ENCODE data around the gene PPTC7. TPM values are rescaled to one million over a fixed set of nuclear protein-coding genes. Genes with fewer than 3 reads are reported as not detected.
A peak's percentile ranks its signal among the peaks of the same experiment; 100 is the strongest.
"Not testable (repeated sequence)": the region's sequence is repeated elsewhere in the genome, so short reads cannot be mapped to it uniquely, and the experiment has no call there.

PPTC7 gene
- total RNA-seq, 2 experiments from 2014 or later: 23.2 to 32.9 TPM

DNA sequence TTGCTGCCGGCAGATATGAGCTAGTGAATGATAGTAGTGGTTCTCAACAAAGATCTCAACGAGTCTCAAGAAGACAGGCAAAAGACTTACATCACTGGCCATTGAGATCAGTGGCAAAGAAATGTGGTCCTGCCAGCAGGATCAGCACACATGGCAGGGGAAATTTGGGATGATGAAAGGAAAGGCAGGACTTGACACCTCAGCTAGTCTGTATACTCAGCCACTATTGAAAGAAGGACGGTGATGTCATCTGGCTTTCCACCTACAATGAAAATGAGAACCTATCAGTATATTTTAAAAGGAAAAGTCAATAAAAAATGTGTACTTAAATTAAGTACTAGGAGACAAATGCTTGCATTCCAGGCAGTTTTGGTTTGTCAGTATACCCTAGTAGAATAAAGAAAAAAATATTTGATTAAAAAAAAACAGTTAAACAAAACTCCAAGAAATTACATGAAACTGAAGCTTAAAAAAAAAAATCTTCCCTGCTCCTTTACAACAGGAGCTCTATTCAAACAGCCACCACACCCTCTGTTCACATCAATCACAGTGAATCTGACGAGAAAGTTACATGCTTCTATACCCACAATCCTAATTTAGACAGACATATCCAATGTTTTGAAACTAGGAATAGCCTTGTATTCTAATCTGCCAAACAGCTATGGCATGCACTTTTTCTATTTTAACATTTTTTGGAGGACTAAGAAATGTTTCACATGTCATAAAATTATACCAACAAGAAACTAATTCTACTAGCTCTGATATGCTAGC is 46.1 kb downstream of the PPTC7 start:
- DNase-seq (no peak), ATAC-seq (no peak)
- H3K36me3 Mint-ChIP-seq: peaks cover 39% of the 10 kb centered on the region
- peaks cover 21% of the 10 kb centered on the region for H3K4me1 Mint-ChIP-seq
- H3K27ac Mint-ChIP-seq: no peak overlapping the region
- no peaks in the 10 kb centered on the region for H3K27me3 Mint-ChIP-seq
- H3K9me3 Mint-ChIP-seq (ENCODE audit: low read depth): no peaks in the 10 kb centered on the region
- CTCF ChIA-PET: interaction anchor here (1.2 kb wide), 2 partner anchors 10 to 65 kb away, joined by 3 to 4 read pairs; no protein-coding TSS in a partner anchor
- no peak overlapping the region for H3K4me3 Mint-ChIP-seq

DNA sequence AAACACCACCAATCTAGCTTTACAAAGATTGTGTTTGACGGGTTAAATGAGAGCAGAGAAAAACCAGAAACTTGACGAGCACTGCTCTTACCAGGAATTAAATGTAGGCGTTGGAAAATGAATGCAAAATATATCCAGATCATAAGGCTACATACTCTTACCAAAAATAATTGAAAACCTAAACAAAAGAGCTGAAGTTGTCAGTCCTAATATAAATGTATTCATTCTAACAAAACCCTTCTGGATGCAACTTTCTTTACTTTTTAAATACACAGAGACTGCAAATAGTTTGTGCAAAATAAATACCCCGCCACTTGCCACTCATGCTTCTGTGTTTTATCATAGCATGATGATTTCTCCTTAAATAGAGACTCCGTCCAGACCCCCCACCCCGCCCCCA is 48.3 kb downstream of the PPTC7 start:
- Mint-ChIP-seq H3K4me1 (peaks cover 25% of the 10 kb centered on the region), H3K9me3 (ENCODE audit: low read depth) (no peaks in the 10 kb centered on the region), H3K27me3 (no peaks in the 10 kb centered on the region), H3K36me3 (peaks cover 52% of the 10 kb centered on the region), H3K27ac (no peak overlapping the region), H3K4me3 (no peak overlapping the region)
- CTCF ChIA-PET: interaction anchor here (1.3 to 1.7 kb wide), 3 partner anchors 17 to 84 kb away, joined by 3 to 7 read pairs (median 6); partner anchors contain the start of gene ARPC3
- no peak for ATAC-seq
- no peak for DNase-seq

DNA sequence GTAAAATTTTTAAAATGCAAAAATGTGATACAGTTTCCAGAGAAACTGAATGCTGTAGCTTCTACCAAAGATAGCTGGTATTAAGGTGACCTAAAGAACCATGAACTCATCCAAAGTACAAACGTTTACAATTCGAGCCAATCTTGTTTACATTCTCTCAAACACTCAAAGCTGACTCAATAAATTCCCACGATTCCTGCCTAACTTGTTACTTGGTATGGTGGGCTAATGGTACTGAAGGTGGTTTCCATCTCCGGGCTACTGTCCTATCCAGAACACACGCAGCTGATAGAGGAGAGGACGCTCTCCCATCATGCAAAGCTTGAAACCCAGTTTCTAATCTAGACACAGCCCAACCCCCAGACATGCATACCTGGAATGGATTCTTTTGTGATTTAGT is 49.5 kb downstream of the PPTC7 start:
- no peaks in the 10 kb centered on the region for H3K9me3 Mint-ChIP-seq (ENCODE audit: low read depth)
- peaks cover 22% of the 10 kb centered on the region for H3K4me1 Mint-ChIP-seq
- H3K4me3 Mint-ChIP-seq: no peak overlapping the region
- ATAC-seq: no peak
- no peak for DNase-seq
- CTCF ChIA-PET: interaction anchor here (0.6 to 1.7 kb wide), 5 partner anchors 18 to 68 kb away, joined by 3 to 7 read pairs (median 4); partner anchors contain the start of genes FAM216A and GPN3
- no peak overlapping the region for H3K27ac Mint-ChIP-seq
- H3K27me3 Mint-ChIP-seq: no peaks in the 10 kb centered on the region
- H3K36me3 Mint-ChIP-seq: peaks cover 50% of the 10 kb centered on the region

DNA sequence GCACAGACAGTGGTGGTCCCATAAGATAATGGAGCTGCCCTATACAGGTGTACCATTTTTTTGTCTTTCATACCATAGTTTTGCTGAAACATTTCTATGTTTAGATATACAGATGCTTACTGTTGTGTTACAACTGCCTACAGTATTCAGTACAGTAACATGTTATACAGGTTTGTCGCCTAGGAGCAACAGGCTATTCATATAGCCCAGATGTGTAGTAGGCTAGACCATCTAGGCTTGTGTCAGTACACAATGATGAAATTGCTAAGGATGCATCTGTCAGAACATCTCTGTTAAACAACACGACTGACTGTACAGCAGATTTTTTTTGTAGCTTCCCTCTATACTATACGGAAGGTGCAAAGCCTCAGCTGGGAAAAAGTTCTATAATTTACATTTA is 50.5 kb downstream of the PPTC7 start:
- no peak for DNase-seq
- Mint-ChIP-seq H3K9me3 (ENCODE audit: low read depth) (no peaks in the 10 kb centered on the region), H3K4me1 (peaks cover 19% of the 10 kb centered on the region), H3K27me3 (no peaks in the 10 kb centered on the region), H3K27ac (no peak overlapping the region), H3K4me3 (no peak overlapping the region), H3K36me3 (peaks cover 44% of the 10 kb centered on the region)
- CTCF ChIA-PET: interaction anchor here (0.7 to 1.7 kb wide), 7 partner anchors 10 to 70 kb away, joined by 3 to 5 read pairs (median 3); partner anchors contain the start of genes FAM216A and GPN3
- no peak for ATAC-seq

DNA sequence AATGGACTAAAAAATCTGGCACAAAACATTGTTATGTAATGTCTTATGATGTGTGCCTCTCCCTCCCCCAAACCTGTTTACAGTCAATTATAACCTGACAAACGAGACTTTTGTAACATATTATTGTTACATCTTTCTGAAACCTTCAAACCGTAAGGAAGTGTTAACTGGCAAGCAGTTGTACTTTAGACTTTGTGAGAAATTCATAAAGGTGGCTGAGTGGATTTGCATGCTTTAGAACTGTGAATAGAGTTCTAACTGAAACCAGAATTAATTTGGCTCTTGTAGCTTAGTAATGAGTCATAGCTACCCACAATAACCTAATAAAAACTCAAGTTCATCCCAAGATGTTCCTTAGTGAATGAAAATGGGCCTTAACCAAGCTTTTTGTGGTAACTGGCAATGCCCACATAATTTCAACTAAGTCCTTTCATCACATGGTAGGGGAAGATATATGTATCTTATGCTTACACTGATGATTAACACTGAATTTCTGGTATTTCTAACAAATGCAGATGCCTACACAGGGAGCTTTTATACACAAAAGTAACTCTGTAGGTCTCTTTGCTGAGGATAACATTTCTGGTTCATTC is 51.3 kb downstream of the PPTC7 start:
- H3K4me3 Mint-ChIP-seq: no peak overlapping the region

DNA sequence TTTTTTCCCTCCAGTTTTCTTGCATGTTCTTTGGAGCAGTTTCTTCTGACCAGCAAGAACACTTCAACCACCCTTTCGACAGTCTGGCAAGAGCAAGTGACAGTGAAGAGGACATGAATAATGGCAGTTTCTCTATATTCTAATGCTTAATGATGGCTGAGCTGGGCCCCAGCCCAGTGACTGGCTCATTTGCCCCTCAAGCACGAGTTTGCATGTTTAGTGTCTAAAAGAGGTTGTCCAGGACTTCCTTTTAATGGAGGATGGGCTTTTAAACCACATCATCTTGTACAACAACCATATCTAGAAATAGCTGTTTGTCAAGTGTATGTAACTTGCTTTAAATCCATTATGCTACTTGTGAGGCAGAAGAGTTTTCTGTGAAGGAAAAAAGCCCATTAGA is 52.6 kb downstream of the PPTC7 start:
- CTCF ChIA-PET: interaction anchor here (1.1 kb wide), 1 partner anchor 17 kb away, joined by 4 read pairs; no protein-coding TSS in a partner anchor
- no peak for ATAC-seq
- Mint-ChIP-seq H3K4me1 (peaks cover 19% of the 10 kb centered on the region), H3K27me3 (no peaks in the 10 kb centered on the region), H3K36me3 (peaks cover 28% of the 10 kb centered on the region), H3K27ac (no peak overlapping the region), H3K9me3 (ENCODE audit: low read depth) (no peaks in the 10 kb centered on the region), H3K4me3 (no peak overlapping the region)
- DNase-seq: no peak

More for the DNA sequence above, 51.3 kb downstream of the PPTC7 start:
- peaks cover 39% of the 10 kb centered on the region for H3K36me3 Mint-ChIP-seq
- peak overlapping the region; percentile 35 for H3K27ac Mint-ChIP-seq
- no peaks in the 10 kb centered on the region for H3K9me3 Mint-ChIP-seq (ENCODE audit: low read depth)
- DNase-seq: no peak
- no peaks in the 10 kb centered on the region for H3K27me3 Mint-ChIP-seq
- peak; percentile 47 for ATAC-seq
- peaks cover 19% of the 10 kb centered on the region for H3K4me1 Mint-ChIP-seq
- CTCF ChIA-PET: interaction anchor here (0.9 to 1.7 kb wide), 6 partner anchors 9 to 69 kb away, joined by 3 to 5 read pairs (median 4); no protein-coding TSS in a partner anchor

DNA sequence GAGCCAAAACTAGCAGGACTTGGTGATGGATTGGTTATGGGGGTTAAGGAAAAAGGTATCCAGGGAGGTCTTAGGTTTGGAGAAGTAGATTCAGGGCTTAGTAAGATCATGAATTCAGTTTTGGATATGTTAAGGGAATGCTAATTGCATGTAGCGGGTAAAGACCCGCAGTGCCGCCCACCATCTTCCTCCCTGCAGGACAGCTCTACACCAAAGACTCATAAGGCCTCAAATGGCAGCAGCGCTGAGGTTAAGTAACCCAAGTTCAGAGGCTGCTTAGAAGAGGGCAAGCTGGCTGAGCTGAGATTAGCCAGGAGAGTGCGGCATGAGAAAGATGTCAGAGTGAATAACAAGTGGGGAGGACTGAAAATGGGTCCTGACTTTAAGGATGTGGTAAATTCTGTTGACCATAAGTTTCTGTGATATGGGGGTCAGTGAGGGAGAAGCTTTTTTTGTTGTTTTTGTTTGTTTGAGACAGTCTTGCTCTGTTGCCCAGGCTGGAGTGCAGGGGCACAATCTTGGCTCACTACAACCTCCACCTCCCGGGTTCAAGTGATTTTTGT is 54.8 kb downstream of the PPTC7 start:
- Mint-ChIP-seq H3K27me3 (no peaks in the 10 kb centered on the region), H3K4me1 (peaks cover 15% of the 10 kb centered on the region), H3K27ac (no peak overlapping the region), H3K36me3 (peaks cover 24% of the 10 kb centered on the region), H3K9me3 (ENCODE audit: low read depth) (no peaks in the 10 kb centered on the region), H3K4me3 (no peak overlapping the region)
- ATAC-seq: no peak
- CTCF ChIA-PET: interaction anchor here (0.7 to 1.9 kb wide), 3 partner anchors 14 to 72 kb away, joined by 4 to 6 read pairs (median 4); partner anchors contain the start of gene RAD9B
- DNase-seq: no peak

DNA sequence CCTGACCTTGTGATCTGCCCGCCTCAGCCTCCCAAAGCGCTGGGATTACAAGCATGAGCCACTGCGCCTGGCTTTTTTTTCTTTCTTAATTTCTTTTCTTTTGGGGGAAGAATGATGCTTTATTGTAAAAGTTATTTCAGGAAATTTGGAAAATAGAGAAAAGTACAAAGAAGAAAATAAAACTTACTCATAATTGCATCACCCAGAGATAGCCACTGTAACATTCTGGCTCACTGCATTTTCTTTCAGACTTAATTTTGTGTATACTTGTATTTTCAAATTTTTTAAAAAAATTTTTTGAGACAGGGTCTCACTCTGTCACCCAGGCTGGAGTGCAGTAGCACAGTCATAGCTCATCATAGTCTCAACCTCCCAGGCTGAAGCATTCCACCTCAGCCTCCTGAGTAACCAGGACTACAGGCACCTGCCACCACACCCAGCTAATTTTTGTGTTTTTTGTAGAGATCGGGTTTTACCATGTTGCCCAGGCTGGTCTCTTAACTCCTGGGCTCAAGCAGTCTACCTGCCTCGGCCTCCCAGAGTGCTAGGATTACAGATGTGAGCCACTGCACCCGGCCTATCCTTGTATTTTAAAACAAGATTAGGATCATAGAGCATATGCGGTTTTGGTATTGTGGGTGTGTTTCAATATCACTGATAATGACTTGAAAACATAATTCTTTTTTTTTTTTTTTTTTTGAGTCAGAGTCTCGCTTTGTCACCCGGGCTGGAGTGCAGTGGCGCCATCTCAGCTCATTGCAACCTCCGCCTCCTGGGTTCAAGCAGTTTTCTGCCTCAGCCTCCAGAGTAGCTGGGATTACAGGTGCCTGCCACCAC is 62.0 kb downstream of the PPTC7 start:
- not testable (repeated sequence) for H3K4me3 Mint-ChIP-seq; H3K27me3 Mint-ChIP-seq; H3K36me3 Mint-ChIP-seq; H3K9me3 Mint-ChIP-seq (ENCODE audit: low read depth); H3K27ac Mint-ChIP-seq; DNase-seq
- CTCF ChIA-PET: interaction anchor here (0.7 to 2.0 kb wide), 3 partner anchors 9 to 79 kb away, joined by 4 to 5 read pairs (median 4); partner anchors contain the start of gene FAM216A
- H3K4me1 Mint-ChIP-seq: peaks cover 11% of the 10 kb centered on the region
- ATAC-seq: peak; percentile 57

DNA sequence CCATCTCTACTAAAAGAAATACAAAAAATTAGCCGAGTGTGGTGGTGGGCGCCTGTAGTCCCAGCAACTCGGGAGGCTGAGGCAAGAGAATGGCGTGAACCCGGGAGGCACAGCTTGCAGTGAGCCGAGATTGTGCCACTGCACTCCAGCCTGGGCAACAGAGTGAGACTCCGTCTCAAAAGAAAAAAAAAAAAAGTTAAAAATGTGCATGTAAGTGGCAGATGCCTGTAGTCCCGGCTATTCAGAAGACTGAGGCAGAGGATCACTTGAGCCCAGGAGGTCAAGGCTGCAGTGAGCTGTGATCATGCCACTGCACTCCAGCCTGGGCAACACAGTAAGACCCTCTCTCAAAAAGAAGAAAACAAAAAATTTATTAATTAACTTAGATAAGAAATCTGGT is 65.1 kb downstream of the PPTC7 start:
- peaks cover 11% of the 10 kb centered on the region for H3K4me1 Mint-ChIP-seq
- not testable (repeated sequence) for H3K27me3 Mint-ChIP-seq; ATAC-seq; H3K27ac Mint-ChIP-seq; H3K36me3 Mint-ChIP-seq; H3K4me3 Mint-ChIP-seq; H3K9me3 Mint-ChIP-seq (ENCODE audit: low read depth); DNase-seq
- CTCF ChIA-PET: interaction anchor here (0.7 to 10.2 kb wide), 3 partner anchors 27 to 83 kb away, joined by 3 to 141 read pairs (median 4); no protein-coding TSS in a partner anchor

DNA sequence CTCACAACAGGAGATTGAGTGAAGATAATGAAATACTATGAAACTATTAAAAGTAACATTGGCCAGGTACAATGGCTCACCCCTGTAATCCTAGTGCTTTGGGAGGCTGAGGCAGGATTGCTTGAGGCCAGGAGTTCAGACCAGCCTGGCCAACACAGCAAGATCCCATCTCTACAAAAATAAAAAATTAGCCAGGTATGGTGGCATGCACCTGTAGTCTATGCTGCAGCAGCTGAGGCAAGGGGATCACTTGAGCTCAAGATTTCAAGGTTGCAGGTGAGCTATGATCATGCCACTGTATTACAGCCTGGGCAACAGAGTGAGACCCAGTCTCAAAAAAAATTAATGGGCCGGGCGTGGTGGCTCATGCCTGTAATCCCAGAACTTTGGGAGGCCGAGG is 66.1 kb downstream of the PPTC7 start:
- Mint-ChIP-seq H3K4me3 (no peak overlapping the region), H3K27me3 (no peaks in the 10 kb centered on the region), H3K9me3 (ENCODE audit: low read depth) (no peaks in the 10 kb centered on the region), H3K27ac (no peak overlapping the region), H3K36me3 (no peaks in the 10 kb centered on the region), H3K4me1 (peaks cover 7% of the 10 kb centered on the region)
- CTCF ChIA-PET: interaction anchor here (10.2 kb wide), 1 partner anchor 84 kb away, joined by 141 read pairs; no protein-coding TSS in a partner anchor
- DNase-seq (no peak), ATAC-seq (no peak)

DNA sequence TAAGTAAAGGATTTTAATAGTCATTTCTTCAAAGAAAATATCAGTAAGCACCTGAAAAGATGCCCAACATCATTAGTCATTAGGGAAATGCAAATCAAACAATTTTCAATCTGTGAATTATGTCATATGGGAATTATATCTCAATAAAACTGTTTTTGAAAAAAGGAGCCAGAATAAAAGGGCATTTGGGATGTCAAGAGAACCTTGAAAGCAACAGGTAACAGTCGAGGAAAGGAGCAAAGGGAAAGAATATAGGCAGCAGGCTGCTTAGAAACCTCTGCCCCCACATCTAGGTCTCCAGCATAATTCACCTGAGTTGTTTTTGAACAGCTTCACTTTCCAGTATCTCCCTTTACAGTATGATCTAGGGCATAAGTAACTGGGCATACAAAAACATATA is 68.8 kb downstream of the PPTC7 start:
- DNase-seq (no peak), ATAC-seq (no peak)
- Mint-ChIP-seq H3K9me3 (ENCODE audit: low read depth) (no peaks in the 10 kb centered on the region), H3K36me3 (no peaks in the 10 kb centered on the region), H3K4me1 (no peaks in the 10 kb centered on the region), H3K4me3 (no peak overlapping the region), H3K27me3 (no peaks in the 10 kb centered on the region), H3K27ac (no peak overlapping the region)
- CTCF ChIA-PET: interaction anchor here (1.0 to 10.2 kb wide), 4 partner anchors 11 to 87 kb away, joined by 3 to 141 read pairs (median 4); partner anchors contain the start of gene ARPC3

DNA sequence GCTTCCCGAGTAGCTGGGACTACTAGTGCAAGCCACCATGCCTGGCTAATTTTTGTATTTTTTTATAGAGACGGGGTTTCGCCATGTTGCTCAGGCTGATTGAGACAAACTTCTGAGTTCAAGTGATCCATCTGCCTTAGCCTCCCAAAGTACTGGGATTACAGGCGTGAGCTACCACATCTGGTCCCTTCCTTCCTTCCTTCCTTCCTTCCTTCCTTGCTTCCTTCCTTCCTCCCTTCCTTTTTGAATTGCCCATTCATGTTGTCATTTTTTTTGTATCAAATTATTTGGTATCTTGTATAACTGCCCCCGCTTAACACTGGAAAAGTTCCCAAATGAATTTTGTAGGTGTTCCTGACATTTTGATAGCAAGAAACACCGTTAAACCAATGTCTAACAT is 69.3 kb downstream of the PPTC7 start:
- Mint-ChIP-seq H3K27me3 (no peaks in the 10 kb centered on the region), H3K4me3 (no peak overlapping the region), H3K4me1 (no peaks in the 10 kb centered on the region), H3K36me3 (no peaks in the 10 kb centered on the region), H3K9me3 (ENCODE audit: low read depth) (no peaks in the 10 kb centered on the region), H3K27ac (no peak overlapping the region)
- CTCF ChIA-PET: interaction anchor here (0.7 to 10.2 kb wide), 15 partner anchors 10 to 1965 kb away, joined by 3 to 141 read pairs (median 3); partner anchors contain the start of gene ARPC3
- no peak for DNase-seq
- no peak for ATAC-seq

Data from activated CD8-positive, alpha-beta memory T cell treated with anti-CD3 and anti-CD28 coated beads, Interleukin-2, amount 10 ng/mL, durations not matched to agents 7 days and 5 days (primary cell).